Duodenal mucosa (tissue), 2 donors: Measurements from ENCODE around the gene CDS2.

Experiments
- H3K27ac ChIP-seq: one replicate; pipeline ENCODE4 v1.7.0; 2013; ENCODE audit warnings: low read depth, low read length
- H3K27me3 ChIP-seq, 2 donors: one replicate each; pipeline ENCODE4 v1.7.0; 2013; ENCODE audit warnings: low read length in 2 of 2, control low read depth in 1 of 2; ENCODE audit not compliant: insufficient read depth in 2 of 2, control insufficient read depth in 1 of 2
- H3K36me3 ChIP-seq, 2 donors: one replicate each; pipeline ENCODE4 v1.7.0; 2013; ENCODE audit warnings: low read length in 2 of 2, control low read depth in 1 of 2; ENCODE audit not compliant: insufficient read depth in 2 of 2, control insufficient read depth in 1 of 2
- H3K4me1 ChIP-seq, 2 donors: one replicate each; pipeline ENCODE4 v1.7.0; 2013; ENCODE audit warnings: low read length in 2 of 2, control low read depth in 1 of 2; ENCODE audit not compliant: insufficient read depth in 2 of 2, control insufficient read depth in 1 of 2
- H3K4me3 ChIP-seq, 2 donors: one replicate each; pipeline ENCODE4 v1.7.0; 2013; ENCODE audit warnings: low read length in 2 of 2, low read depth in 1 of 2
- H3K9ac ChIP-seq, 2 donors: one replicate each; pipeline ENCODE4 v1.7.0; 2013; ENCODE audit warnings: low read length in 2 of 2, low read depth in 1 of 2
- H3K9me3 ChIP-seq, 2 donors: one replicate each; pipeline ENCODE4 v1.7.0; 2013; ENCODE audit warnings: low read length in 2 of 2, control low read depth in 1 of 2; ENCODE audit not compliant: control insufficient read depth in 1 of 2

CDS2 gene

GRCh38 chr20:5177071-5177470 is 50.3 kb downstream of the CDS2 start:
- Histone ChIP-seq H3K9me3 (no peaks in the 10 kb centered on the region), H3K9ac (no peak overlapping the region), H3K4me3 (no peak overlapping the region), H3K36me3 (peaks cover 7 to 31% of the 10 kb centered on the region in 2 donors), H3K27ac (no peak overlapping the region), H3K4me1 (peaks cover 0 to 14% of the 10 kb centered on the region in 2 donors), H3K27me3 (no peaks in the 10 kb centered on the region)

DNA sequence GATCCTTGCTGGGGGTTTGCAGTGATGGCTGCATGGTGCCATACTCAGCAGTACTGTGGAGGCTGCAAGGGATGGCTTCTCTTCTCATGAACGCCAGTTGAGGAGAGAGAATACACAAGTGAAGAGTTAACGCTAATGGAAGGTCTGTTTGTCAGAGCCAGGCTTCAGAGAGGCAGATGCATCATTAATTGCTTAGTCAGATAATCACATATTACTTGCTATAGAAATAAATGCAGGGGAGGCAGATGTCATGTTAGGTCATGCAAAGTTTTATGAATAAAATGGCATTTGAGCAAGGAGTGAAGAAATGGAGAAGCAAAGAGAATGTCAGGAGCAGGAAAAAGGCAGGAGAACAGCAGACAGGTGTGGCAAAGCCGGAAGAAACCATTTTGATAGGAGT is 51.2 kb downstream of the CDS2 start:
- no peaks in the 10 kb centered on the region for H3K27me3 ChIP-seq
- H3K36me3 ChIP-seq, result peaks cover 17 to 40% of the 10 kb centered on the region in 2 donors
- no peak overlapping the region for H3K9ac ChIP-seq
- peaks cover 0 to 9% of the 10 kb centered on the region in 2 donors for H3K4me1 ChIP-seq
- H3K4me3 ChIP-seq, result no peak overlapping the region
- H3K27ac ChIP-seq, result no peak overlapping the region
- H3K9me3 ChIP-seq, result no peaks in the 10 kb centered on the region

DNA sequence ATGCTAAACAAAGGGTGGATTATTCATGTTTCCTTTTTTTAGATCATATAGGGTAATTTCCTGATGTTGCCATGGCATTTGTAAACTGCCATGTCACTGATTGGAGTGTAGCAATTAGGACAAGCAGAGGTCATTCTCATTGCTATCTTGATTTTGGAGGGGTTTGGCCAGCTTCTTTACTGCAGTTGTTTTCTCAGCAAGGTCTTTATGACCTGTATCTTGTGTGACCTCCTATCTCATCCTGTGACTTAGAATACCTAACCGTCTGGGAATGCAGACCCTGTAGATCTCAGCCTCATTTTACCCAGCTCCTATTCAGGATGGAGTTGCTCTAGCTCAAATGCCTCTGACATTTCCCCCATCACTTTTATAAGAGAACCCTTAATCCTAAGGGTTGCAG is 53.6 kb downstream of the CDS2 start:
- Histone ChIP-seq H3K9ac (no peak overlapping the region), H3K36me3 (peaks cover 16 to 46% of the 10 kb centered on the region in 2 donors), H3K27ac (no peak overlapping the region), H3K27me3 (no peaks in the 10 kb centered on the region), H3K4me3 (no peak overlapping the region), H3K9me3 (no peaks in the 10 kb centered on the region), H3K4me1 (no peaks in the 10 kb centered on the region)

GRCh38 chr20:5180933-5181332 is 54.1 kb downstream of the CDS2 start:
- no peak overlapping the region for H3K27ac ChIP-seq
- H3K9ac ChIP-seq, result no peak overlapping the region
- H3K27me3 ChIP-seq, result no peaks in the 10 kb centered on the region
- H3K4me1 ChIP-seq, result no peaks in the 10 kb centered on the region
- H3K9me3 ChIP-seq, result no peaks in the 10 kb centered on the region
- H3K36me3 ChIP-seq, result peaks cover 21 to 51% of the 10 kb centered on the region in 2 donors
- H3K4me3 ChIP-seq, result no peak overlapping the region

- H3K9ac ChIP-seq, result no peak overlapping the region
- no peak overlapping the region for H3K4me3 ChIP-seq
- no peaks in the 10 kb centered on the region for H3K4me1 ChIP-seq
- H3K27ac ChIP-seq, result no peak overlapping the region
- no peaks in the 10 kb centered on the region for H3K9me3 ChIP-seq
- no peaks in the 10 kb centered on the region for H3K27me3 ChIP-seq
- H3K36me3 ChIP-seq, result peaks cover 24 to 56% of the 10 kb centered on the region in 2 donors
These were observed 54.7 kb downstream of the CDS2 start for GRCh38 chr20:5181492-5181891.

- H3K27ac ChIP-seq, result no peak overlapping the region
- H3K9me3 ChIP-seq, result no peaks in the 10 kb centered on the region
- no peaks in the 10 kb centered on the region for H3K4me1 ChIP-seq
- H3K27me3 ChIP-seq, result no peaks in the 10 kb centered on the region
- peaks cover 24 to 61% of the 10 kb centered on the region in 2 donors for H3K36me3 ChIP-seq
- no peak overlapping the region for H3K4me3 ChIP-seq
- H3K9ac ChIP-seq, result no peak overlapping the region
These were observed 55.1 kb downstream of the CDS2 start for GRCh38 chr20:5181958-5182357.

DNA sequence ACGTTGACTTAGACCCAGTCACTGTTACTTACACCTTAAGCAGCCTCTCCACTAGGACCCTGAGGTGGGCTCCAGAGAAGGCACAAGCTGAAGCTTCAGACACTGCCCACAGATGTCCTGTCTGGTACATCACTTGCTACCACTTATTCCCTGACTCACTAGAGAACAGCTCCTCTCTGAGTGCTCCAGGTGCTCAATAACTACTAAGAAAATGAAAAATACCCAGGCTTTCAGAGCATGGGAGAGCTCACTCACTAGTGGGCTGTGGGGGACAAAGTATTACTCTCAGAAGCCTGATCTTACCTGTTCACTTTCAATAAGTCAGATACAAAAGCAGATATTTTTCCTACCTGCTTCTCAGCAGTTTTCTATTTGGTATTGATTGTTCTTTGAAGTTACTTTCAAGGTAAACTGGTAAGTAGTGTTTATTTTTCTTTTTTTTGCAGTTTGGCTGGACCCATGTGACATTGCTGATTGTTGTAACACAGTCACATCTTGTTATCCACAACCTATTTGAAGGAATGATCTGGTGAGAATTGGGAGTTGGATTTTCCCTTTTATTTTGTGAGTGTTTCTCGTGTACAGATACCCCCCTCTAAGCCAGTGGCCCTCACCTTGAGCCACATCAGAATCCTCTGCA is 55.9 kb downstream of the CDS2 start:
- Histone ChIP-seq H3K27me3 (no peaks in the 10 kb centered on the region), H3K9ac (no peak overlapping the region), H3K27ac (no peak overlapping the region), H3K4me1 (no peaks in the 10 kb centered on the region), H3K9me3 (no peaks in the 10 kb centered on the region), H3K4me3 (no peak overlapping the region), H3K36me3 (peaks cover 26 to 60% of the 10 kb centered on the region in 2 donors)

- peaks cover 34 to 55% of the 10 kb centered on the region in 2 donors for H3K36me3 ChIP-seq
These were observed 57.1 kb downstream of the CDS2 start for GRCh38 chr20:5183731-5184474.

DNA sequence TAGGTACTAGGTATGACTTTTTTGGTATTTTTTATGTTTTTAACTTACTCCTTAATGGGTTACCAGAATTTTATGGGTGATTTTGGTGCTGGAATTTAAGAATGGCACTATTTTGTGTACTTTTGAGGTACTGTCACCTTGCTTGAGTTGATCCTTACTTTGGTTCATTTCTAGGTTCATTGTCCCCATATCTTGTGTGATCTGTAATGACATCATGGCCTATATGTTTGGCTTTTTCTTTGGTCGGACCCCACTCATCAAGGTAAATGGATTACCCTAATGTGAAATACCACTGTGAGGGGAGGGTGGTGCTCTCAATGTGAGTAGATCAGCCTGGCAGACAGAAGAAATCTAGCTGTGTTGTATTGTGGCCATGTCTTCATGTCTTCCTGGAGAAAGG is 57.9 kb downstream of the CDS2 start:
- Histone ChIP-seq H3K27ac (no peak overlapping the region), H3K4me3 (no peak overlapping the region), H3K36me3 (peaks cover 40 to 55% of the 10 kb centered on the region in 2 donors), H3K27me3 (no peaks in the 10 kb centered on the region), H3K9me3 (no peaks in the 10 kb centered on the region), H3K9ac (no peak overlapping the region), H3K4me1 (no peaks in the 10 kb centered on the region)

More at GRCh38 chr20:5183731-5184474, 57.1 kb downstream of the CDS2 start:
- Histone ChIP-seq H3K4me3 (no peak overlapping the region), H3K27ac (no peak overlapping the region), H3K27me3 (no peaks in the 10 kb centered on the region), H3K9ac (no peak overlapping the region), H3K9me3 (no peaks in the 10 kb centered on the region), H3K4me1 (no peaks in the 10 kb centered on the region)

DNA sequence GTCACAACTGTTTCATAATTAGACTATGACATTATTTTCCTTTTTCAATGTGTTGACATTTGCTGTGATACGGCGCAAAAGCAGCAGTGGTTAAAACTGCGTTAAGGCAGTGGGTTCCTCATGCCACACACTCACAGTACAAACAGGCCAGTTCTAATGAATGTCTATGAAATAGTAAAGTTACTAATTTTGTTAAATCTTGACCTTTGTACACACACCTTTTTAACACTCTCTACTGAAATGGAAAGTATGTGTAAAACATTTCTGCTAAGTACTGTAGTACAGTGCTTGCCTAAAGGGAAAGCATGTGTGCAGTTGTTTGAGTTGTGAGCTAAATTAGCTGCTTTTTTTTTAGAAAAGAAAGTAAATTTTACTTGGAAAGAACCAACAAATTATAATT is 60.3 kb downstream of the CDS2 start:
- peaks cover 4% of the 10 kb centered on the region in 2 donors for H3K4me1 ChIP-seq
- peaks cover 42 to 67% of the 10 kb centered on the region in 2 donors for H3K36me3 ChIP-seq
- H3K4me3 ChIP-seq, result no peak overlapping the region
- H3K9ac ChIP-seq, result no peak overlapping the region
- no peaks in the 10 kb centered on the region for H3K9me3 ChIP-seq
- H3K27ac ChIP-seq, result no peak overlapping the region
- H3K27me3 ChIP-seq, result no peaks in the 10 kb centered on the region
